AG09309 (cell line): ENCODE results near the gene COMMD7.

ENCODE experiments used
- DNase-seq: peaks from one replicate; pipeline ENCODE4 v3.0.0-alpha.2; 2010; ENCODE audit warnings: low read depth
- H3K4me3 ChIP-seq: 2 replicates; pipeline ENCODE4 v1.5.1; 2011; ENCODE audit warnings: mild to moderate bottlenecking, low read depth, low read length, moderate library complexity; ENCODE audit not compliant: control insufficient read depth
- TF ChIP-seq, protein P1 (sequence below): IDR thresholded peaks from 2 replicates; pipeline ENCODE4 v1.5.1; 2011; ENCODE audit warnings: mild to moderate bottlenecking, low read depth, low read length, inconsistent platforms; ENCODE audit not compliant: insufficient read depth, control insufficient read depth; ENCODE audit errors: missing control alignments

The COMMD7 gene

DNA sequence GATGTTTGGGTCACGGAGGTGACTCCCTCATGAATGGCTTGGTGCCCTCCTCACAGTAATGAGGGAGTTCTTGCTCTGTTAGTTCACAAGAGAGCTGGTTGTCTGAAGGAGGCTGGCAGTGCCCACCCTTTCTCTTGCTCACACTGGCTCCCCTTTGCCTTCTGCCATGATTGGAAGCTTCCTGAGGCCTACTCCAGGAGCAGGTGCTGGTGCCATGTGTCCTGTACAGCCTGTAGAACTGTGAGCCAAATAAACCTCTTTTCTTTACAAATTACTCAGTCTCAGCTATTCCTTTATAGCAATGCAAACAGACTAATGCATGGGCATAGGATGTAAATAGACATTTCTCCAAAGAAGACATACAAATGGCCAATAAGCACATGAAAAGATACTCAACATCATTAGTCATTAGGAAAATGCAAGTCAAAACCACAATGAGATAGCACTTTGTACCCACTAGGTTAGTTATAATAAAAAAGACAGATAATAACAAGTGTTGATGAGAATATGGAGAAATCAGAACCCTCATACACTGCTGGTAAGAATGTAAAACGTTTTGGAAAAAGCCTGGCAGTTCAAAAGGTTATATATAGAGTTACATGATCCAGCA lies 87.3 kb downstream of the COMMD7 start:
- no peak for DNase-seq
- TF ChIP-seq, protein P1, sequence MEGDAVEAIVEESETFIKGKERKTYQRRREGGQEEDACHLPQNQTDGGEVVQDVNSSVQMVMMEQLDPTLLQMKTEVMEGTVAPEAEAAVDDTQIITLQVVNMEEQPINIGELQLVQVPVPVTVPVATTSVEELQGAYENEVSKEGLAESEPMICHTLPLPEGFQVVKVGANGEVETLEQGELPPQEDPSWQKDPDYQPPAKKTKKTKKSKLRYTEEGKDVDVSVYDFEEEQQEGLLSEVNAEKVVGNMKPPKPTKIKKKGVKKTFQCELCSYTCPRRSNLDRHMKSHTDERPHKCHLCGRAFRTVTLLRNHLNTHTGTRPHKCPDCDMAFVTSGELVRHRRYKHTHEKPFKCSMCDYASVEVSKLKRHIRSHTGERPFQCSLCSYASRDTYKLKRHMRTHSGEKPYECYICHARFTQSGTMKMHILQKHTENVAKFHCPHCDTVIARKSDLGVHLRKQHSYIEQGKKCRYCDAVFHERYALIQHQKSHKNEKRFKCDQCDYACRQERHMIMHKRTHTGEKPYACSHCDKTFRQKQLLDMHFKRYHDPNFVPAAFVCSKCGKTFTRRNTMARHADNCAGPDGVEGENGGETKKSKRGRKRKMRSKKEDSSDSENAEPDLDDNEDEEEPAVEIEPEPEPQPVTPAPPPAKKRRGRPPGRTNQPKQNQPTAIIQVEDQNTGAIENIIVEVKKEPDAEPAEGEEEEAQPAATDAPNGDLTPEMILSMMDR, result no peak
- no peak overlapping the region for H3K4me3 ChIP-seq

DNA sequence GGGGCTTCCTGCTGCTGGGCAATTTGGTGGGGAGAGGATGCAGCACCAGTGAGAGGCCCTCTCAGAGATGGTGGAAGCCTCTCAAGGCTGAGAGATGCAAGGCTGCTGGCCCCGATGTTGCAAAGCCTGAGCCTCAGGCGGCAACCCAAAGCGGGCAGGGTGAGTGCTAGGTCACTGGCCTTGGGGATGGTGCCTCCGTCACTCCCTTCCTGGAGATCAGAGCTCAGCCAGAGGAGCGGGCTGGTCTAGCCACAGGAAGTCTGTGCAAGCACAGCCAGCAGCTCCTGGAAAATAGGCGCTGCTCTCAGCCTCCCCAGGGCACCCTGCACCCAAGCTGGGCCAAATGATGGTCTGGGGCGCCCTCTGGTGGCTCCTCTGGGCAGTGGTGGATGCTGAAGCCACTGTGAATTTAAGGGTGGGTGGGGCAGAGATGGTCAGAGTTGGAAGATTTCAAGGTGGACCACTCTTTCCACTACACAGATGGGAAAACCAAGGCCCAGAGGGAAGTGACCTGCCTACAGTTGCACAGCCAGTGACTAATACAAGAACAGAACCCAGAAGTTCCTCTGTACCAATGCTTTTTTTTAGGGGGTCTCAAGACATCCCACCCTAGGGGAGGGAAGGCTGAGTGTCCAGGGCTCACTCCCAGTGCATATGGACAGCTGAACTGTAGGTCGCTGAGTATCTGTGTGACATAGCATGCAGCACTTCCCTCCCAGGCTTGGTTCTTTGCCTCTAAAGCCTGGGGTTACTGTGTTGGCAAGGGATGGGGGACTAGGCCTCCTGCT lies 90.3 kb downstream of the COMMD7 start:
- H3K4me3 ChIP-seq, result no peak overlapping the region
- peak; percentile 27 for DNase-seq
- TF ChIP-seq, protein P1, result peak; percentile 95
